GM23338 (cell line): ENCODE data around the gene RPH3AL. TPM values are rescaled to one million over a fixed set of nuclear protein-coding genes. Genes with fewer than 3 reads are reported as not detected.

Experiments
- ATAC-seq: fragments of 200-7000 bp; cut with Tn5 transposase; 3 replicates; pipeline ENCODE4 v1.9.1; 2020
- DNase-seq: peaks from one replicate; pipeline ENCODE4 v3.0.0-alpha.2; 2015; ENCODE audit warnings: low spot score
- H2AFZ ChIP-seq: fragments of 200-600 bp; sonication (generic); 2 replicates; pipeline ENCODE4 v1.8.0; 2016; ENCODE audit warnings: antibody characterized with exemption, mild to moderate bottlenecking, moderate library complexity
- H3F3A ChIP-seq: fragments of 200-600 bp; sonication (generic); replicated peaks from 2 replicates; pipeline ENCODE4 v1.8.0; 2017; ENCODE audit warnings: antibody characterized with exemption, mixed run types, low read depth
- H3K27ac ChIP-seq: fragments of 200-600 bp; sonication (generic); 2 replicates; pipeline ENCODE4 v1.6.1; 2016; ENCODE audit warnings: low read depth
- H3K27me3 ChIP-seq: fragments of 200-600 bp; sonication (generic); 2 replicates; pipeline ENCODE4 v1.8.0; 2016; ENCODE audit warnings: mild to moderate bottlenecking, mixed run types, moderate library complexity; ENCODE audit not compliant: insufficient read depth
- H3K36me3 ChIP-seq: fragments of 200-600 bp; sonication (generic); 2 replicates; pipeline ENCODE4 v1.8.0; 2016; ENCODE audit warnings: mild to moderate bottlenecking; ENCODE audit not compliant: insufficient read depth
- H3K4me1 ChIP-seq: fragments of 200-600 bp; sonication (generic); 2 replicates; pipeline ENCODE4 v1.8.0; 2016; ENCODE audit warnings: mild to moderate bottlenecking, moderate library complexity; ENCODE audit not compliant: insufficient read depth
- H3K4me2 ChIP-seq: fragments of 200-600 bp; sonication (generic); 2 replicates; pipeline ENCODE4 v1.7.1; 2017; ENCODE audit warnings: mixed run types
- H3K4me3 ChIP-seq: fragments of 200-600 bp; sonication (generic); 2 replicates; pipeline ENCODE4 v1.6.1; 2016; ENCODE audit warnings: mixed run types
- H3K79me2 ChIP-seq: fragments of 200-600 bp; sonication (generic); replicated peaks from 2 replicates; pipeline ENCODE4 v1.8.0; 2017; ENCODE audit warnings: mild to moderate bottlenecking; ENCODE audit not compliant: insufficient read depth
- H3K9me2 ChIP-seq: fragments of 200-600 bp; sonication (generic); 2 replicates; pipeline ENCODE4 v1.8.0; 2017; ENCODE audit not compliant: insufficient read depth
- H4K20me1 ChIP-seq: fragments of 200-600 bp; sonication (generic); replicated peaks from 2 replicates; pipeline ENCODE4 v1.8.0; 2017; ENCODE audit warnings: mild to moderate bottlenecking; ENCODE audit not compliant: insufficient read depth
- H3K27ac Mint-ChIP-seq: 2 replicates; pipeline ENCODE4 v1.8.0; 2020; ENCODE audit warnings: inconsistent platforms, mild to moderate bottlenecking, moderate library complexity, mixed read lengths
- H3K27me3 Mint-ChIP-seq: 3 replicates; pipeline ENCODE4 v1.8.0; 2022; ENCODE audit warnings: low read depth, mild to moderate bottlenecking, moderate library complexity, mixed read lengths, inconsistent platforms; ENCODE audit not compliant: insufficient read depth, poor library complexity
- H3K36me3 Mint-ChIP-seq: 3 replicates; pipeline ENCODE4 v1.8.0; 2021; ENCODE audit warnings: low read depth, mild to moderate bottlenecking, inconsistent platforms, moderate library complexity, mixed read lengths
- H3K4me1 Mint-ChIP-seq: 3 replicates; pipeline ENCODE4 v1.8.0; 2020; ENCODE audit warnings: mild to moderate bottlenecking, inconsistent platforms, mixed read lengths
- H3K4me3 Mint-ChIP-seq: 3 replicates; pipeline ENCODE4 v1.8.0; 2021; ENCODE audit warnings: moderate library complexity, mild to moderate bottlenecking, inconsistent platforms, mixed read lengths
- H3K9me3 Mint-ChIP-seq: 3 replicates; pipeline ENCODE4 v1.8.0; 2020; ENCODE audit warnings: moderate library complexity, mild to moderate bottlenecking, inconsistent platforms, mixed read lengths
- CREB1 ChIP-seq: fragments of 250-450 bp; sonication (Bioruptor Pico); IDR thresholded peaks from 2 replicates; pipeline ENCODE4 v1.5.0; 2020; ENCODE audit warnings: low read depth, mild to moderate bottlenecking, moderate library complexity
- CTCF ChIP-seq, 2 experiments: fragments of 200-600 bp in 1 of 2; sonication (generic) in 1 of 2; conservative IDR thresholded peaks; 2 replicates each; pipeline versions ENCODE4 v1.5.1 to v1.6.1; 2016 to 2017; ENCODE audit warnings: antibody characterized with exemption in 2 of 2, low read depth in 2 of 2, mild to moderate bottlenecking in 2 of 2, moderate library complexity in 1 of 2
- EZH2 ChIP-seq: fragments of 200-600 bp; sonication (generic); IDR thresholded peaks from one replicate; pipeline ENCODE4 v1.8.0; 2017; ENCODE audit warnings: antibody characterized with exemption, mild to moderate bottlenecking, low read depth; ENCODE audit not compliant: unreplicated experiment
- JUNB ChIP-seq: IDR thresholded peaks from one replicate; pipeline ENCODE4 v1.6.1; 2016; ENCODE audit warnings: antibody characterized with exemption; ENCODE audit not compliant: unreplicated experiment
- NANOG ChIP-seq: IDR thresholded peaks from 2 replicates; pipeline ENCODE4 v1.6.1; 2016; ENCODE audit warnings: antibody characterized with exemption, borderline replicate concordance
- REST ChIP-seq: IDR thresholded peaks from one replicate; pipeline ENCODE4 v1.6.1; 2018; ENCODE audit warnings: antibody characterized with exemption; ENCODE audit not compliant: unreplicated experiment
- STAT1 ChIP-seq: IDR thresholded peaks from one replicate; pipeline ENCODE4 v1.6.1; 2016; ENCODE audit warnings: antibody characterized with exemption; ENCODE audit not compliant: unreplicated experiment
- ZNF331 ChIP-seq: fragments of 250-450 bp; sonication (Bioruptor Pico); IDR thresholded peaks from 2 replicates; pipeline ENCODE4 v1.5.0; 2020; ENCODE audit warnings: low read depth, mild to moderate bottlenecking, moderate library complexity
- polyA plus RNA-seq: library from polyadenylated mRNA; unstranded; fragments of >200 nt; fragmentation: Nextera tagmentation; extraction: Ambion mirVana; gene quantifications from 2 replicates; pipeline ENCODE4 v1.2.1, GENCODE V29; 2016
- total RNA-seq: library from RNA; depleted of rRNA; stranded (reverse); fragments of >200 nt; shearing (Covaris generic); gene quantifications from 2 replicates; pipeline ENCODE4 v1.2.3, GENCODE V29; 2014
- TF ChIP-seq, protein P1 (sequence below): fragments of 250-450 bp; sonication (Bioruptor Pico); IDR thresholded peaks from 2 replicates; pipeline ENCODE4 v1.5.0; 2020; ENCODE audit warnings: mild to moderate bottlenecking, moderate library complexity

The RPH3AL gene
- total and polyA plus RNA-seq, 2 experiments from 2014 or later: 2.7 to 6.3 TPM

DNA sequence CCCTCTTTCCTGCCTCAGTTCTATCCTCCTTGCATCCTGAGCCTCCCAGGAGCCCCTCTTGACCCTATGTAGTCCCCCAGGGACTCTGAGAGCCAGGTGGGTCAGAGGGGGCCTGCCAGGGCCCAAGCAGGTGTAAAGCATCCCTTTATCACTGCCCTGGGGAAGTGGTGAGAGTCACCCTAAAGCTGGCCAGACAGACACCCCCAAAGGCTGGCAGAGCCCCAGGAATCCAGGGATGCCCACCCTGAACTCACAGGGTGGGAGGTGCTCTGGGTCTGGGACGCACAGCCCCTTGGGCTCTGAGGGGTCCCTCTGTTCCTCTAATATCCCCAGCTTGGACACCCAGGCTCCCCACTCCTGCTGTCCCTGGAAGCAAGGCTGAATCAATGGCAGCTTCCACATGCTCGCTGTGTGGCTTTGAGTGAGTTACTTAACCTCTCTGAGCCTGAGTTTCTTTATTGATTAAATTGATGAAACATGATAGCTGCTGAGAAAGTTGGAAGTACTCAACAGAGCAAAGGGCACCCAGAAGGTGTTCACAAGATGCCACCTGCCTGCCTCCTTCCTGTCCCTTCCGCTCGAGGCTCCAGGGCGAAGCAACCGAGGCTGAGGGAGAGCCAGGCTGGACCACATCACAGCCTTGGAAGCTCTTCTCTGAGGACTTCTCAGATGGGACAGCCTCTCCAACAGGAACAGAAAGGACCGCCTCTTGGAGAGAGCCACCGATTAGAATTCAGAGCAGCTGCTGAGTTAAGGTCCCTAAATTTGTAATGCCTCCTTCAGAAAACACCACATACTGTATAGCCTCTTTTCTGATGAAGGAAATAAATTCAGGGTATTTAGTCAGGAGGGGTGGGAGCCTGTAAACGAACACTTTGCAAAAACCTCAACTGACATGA is 104.0 kb downstream of the RPH3AL start (continued):
- TF ChIP-seq REST (no peak), CTCF (conservative IDR thresholded peaks at IDR 0.05; ENCODE audit: low read depth in 2 of 2) (no peak), EZH2 (no peak)

DNA sequence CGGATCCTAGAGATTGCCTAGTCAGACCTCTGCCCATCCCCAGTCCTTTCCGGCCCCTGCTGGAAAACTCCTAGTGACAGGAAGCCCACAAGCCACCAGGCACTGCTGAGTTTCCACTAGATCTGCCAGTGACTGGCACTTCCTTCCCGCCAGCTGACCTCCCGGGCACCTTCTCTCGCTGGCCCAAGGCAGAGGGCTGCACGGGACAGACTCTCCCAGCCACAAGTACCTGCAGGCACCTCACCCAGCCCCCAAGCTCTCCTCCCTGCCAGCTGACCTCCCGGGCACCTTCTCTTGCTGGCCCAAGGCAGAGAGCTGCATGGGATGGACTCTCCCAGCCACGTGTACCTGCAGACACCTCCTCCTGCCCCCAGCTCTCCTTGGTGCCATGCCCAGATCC is 104.8 kb downstream of the RPH3AL start:
- no peaks in the 10 kb centered on the region for H3K79me2 ChIP-seq
- no peak overlapping the region for H3K27ac ChIP-seq
- no peak overlapping the region for H3K4me2 ChIP-seq
- Mint-ChIP-seq H3K9me3 (no peaks in the 10 kb centered on the region), H3K36me3 (no peaks in the 10 kb centered on the region; the same call in 2 of the 3 replicates), H3K27me3 (peaks cover 5% of the 10 kb centered on the region), H3K27ac (peak overlapping the region; percentile 68; the same call in 1 of the 2 replicates), H3K4me3 (no peak overlapping the region), H3K4me1 (peaks cover 7% of the 10 kb centered on the region; the same call in 2 of the 3 replicates)
- no peak for ATAC-seq
- H2AFZ ChIP-seq: no peak overlapping the region
- no peak for DNase-seq
- no peaks in the 10 kb centered on the region for H3K4me1 ChIP-seq
- H3K27me3 ChIP-seq: no peaks in the 10 kb centered on the region
- no peaks in the 10 kb centered on the region for H3K36me3 ChIP-seq
- no peak overlapping the region for H3K4me3 ChIP-seq
- no peaks in the 10 kb centered on the region for H3K9me2 ChIP-seq
- H3F3A ChIP-seq: no peaks in the 10 kb centered on the region
- H4K20me1 ChIP-seq: no peaks in the 10 kb centered on the region
- TF ChIP-seq STAT1: no peak
- TF ChIP-seq CTCF (conservative IDR thresholded peaks at IDR 0.05; ENCODE audit: low read depth in 2 of 2): no peak
- TF ChIP-seq EZH2: no peak
- no peak for TF ChIP-seq ZNF331 (CRISPR knock-in tag)
- TF ChIP-seq, protein P1, sequence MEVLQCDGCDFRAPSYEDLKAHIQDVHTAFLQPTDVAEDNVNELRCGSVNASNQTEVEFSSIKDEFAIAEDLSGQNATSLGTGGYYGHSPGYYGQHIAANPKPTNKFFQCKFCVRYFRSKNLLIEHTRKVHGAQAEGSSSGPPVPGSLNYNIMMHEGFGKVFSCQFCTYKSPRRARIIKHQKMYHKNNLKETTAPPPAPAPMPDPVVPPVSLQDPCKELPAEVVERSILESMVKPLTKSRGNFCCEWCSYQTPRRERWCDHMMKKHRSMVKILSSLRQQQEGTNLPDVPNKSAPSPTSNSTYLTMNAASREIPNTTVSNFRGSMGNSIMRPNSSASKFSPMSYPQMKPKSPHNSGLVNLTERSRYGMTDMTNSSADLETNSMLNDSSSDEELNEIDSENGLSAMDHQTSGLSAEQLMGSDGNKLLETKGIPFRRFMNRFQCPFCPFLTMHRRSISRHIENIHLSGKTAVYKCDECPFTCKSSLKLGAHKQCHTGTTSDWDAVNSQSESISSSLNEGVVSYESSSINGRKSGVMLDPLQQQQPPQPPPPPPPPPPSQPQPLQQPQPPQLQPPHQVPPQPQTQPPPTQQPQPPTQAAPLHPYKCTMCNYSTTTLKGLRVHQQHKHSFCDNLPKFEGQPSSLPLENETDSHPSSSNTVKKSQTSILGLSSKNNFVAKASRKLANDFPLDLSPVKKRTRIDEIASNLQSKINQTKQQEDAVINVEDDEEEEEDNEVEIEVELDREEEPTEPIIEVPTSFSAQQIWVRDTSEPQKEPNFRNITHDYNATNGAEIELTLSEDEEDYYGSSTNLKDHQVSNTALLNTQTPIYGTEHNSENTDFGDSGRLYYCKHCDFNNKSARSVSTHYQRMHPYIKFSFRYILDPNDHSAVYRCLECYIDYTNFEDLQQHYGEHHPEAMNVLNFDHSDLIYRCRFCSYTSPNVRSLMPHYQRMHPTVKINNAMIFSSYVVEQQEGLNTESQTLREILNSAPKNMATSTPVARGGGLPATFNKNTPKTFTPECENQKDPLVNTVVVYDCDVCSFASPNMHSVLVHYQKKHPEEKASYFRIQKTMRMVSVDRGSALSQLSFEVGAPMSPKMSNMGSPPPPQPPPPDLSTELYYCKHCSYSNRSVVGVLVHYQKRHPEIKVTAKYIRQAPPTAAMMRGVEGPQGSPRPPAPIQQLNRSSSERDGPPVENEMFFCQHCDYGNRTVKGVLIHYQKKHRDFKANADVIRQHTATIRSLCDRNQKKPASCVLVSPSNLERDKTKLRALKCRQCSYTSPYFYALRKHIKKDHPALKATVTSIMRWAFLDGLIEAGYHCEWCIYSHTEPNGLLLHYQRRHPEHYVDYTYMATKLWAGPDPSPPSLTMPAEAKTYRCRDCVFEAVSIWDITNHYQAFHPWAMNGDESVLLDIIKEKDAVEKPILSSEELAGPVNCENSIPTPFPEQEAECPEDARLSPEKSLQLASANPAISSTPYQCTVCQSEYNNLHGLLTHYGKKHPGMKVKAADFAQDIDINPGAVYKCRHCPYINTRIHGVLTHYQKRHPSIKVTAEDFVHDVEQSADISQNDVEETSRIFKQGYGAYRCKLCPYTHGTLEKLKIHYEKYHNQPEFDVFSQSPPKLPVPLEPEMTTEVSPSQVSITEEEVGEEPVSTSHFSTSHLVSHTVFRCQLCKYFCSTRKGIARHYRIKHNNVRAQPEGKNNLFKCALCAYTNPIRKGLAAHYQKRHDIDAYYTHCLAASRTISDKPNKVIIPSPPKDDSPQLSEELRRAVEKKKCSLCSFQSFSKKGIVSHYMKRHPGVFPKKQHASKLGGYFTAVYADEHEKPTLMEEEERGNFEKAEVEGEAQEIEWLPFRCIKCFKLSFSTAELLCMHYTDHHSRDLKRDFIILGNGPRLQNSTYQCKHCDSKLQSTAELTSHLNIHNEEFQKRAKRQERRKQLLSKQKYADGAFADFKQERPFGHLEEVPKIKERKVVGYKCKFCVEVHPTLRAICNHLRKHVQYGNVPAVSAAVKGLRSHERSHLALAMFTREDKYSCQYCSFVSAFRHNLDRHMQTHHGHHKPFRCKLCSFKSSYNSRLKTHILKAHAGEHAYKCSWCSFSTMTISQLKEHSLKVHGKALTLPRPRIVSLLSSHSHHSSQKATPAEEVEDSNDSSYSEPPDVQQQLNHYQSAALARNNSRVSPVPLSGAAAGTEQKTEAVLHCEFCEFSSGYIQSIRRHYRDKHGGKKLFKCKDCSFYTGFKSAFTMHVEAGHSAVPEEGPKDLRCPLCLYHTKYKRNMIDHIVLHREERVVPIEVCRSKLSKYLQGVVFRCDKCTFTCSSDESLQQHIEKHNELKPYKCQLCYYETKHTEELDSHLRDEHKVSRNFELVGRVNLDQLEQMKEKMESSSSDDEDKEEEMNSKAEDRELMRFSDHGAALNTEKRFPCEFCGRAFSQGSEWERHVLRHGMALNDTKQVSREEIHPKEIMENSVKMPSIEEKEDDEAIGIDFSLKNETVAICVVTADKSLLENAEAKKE (CRISPR knock-in tag): no peak
- TF ChIP-seq NANOG: no peak
- no peak for TF ChIP-seq JUNB
- TF ChIP-seq CREB1 (CRISPR knock-in tag): no peak
